ENCODE data around the gene CYYR1. TPM values are rescaled to one million over a fixed set of nuclear protein-coding genes. Genes with fewer than 3 reads are reported as not detected.

Gene CYYR1
- total and polyA plus RNA-seq, 2 experiments from 2014 or later, result 0.19 TPM; not detected in 1

GRCh38 chr21:26443867-26444266 lies 129.2 kb downstream of the CYYR1 start:
- Histone ChIP-seq H3K79me2 (ENCODE audit: insufficient read depth) (no peaks in the 10 kb centered on the region), H3K4me3 (no peak overlapping the region), H3K27me3 (replicated peaks; ENCODE audit: insufficient read depth) (no peaks in the 10 kb centered on the region), H3K9ac (no peak overlapping the region), H3K36me3 (ENCODE audit: low read depth) (no peaks in the 10 kb centered on the region), H3F3A (ENCODE audit: insufficient read depth) (peaks cover 43% of the 10 kb centered on the region), H3K4me1 (ENCODE audit: insufficient read depth) (peaks cover 51% of the 10 kb centered on the region), H3K9me2 (ENCODE audit: insufficient read depth) (no peaks in the 10 kb centered on the region), H3K4me2 (ENCODE audit: unreplicated experiment) (peak overlapping the region; percentile 21), H3K9me3 (ENCODE audit: low read depth) (no peaks in the 10 kb centered on the region), H4K20me1 (ENCODE audit: insufficient read depth) (no peaks in the 10 kb centered on the region), H2AFZ (no peak overlapping the region), H3K27ac (no peak overlapping the region)
- DNase-seq, result peak; percentile 72
- 89 to 96% methylated on average over 1 of the region's 1 CpG for WGBS, 2 experiments (ENCODE audit: low coverage in 1 of 2, low lambda C conversion rate in 2 of 2, missing lambda C conversion rate in 2 of 2)
- in situ Hi-C loops (cut with MboI), result no loop called here
- TF ChIP-seq EZH2 (IDR thresholded peaks at IDR 0.05; ENCODE audit: insufficient read depth, poor library complexity, severe bottlenecking) (no peak), EZH2phosphoT487 (IDR thresholded peaks at IDR 0.05; ENCODE audit: insufficient read depth, low read depth) (no peak)

DNA sequence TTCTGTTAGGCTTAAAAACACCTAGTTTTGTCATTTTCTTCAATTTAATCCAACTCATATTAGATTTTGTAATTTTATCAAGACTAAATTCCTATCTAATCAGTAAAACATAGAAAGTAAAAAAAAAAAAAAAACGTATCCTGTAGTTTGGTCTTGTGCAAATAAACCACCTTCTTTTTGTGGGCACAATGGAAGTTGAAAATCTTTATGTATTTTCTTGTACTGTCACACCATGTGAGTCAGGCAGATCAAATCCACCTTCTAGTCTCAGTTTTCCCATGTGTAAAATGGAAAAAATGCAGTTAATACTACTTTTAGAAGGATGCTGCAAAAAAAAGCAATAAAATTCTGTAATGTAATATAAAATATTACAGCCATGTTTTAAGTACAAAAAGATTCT lies 129.8 kb downstream of the CYYR1 start:
- in situ Hi-C loops (cut with MboI), result no loop called here
- Histone ChIP-seq H3K36me3 (ENCODE audit: low read depth) (no peaks in the 10 kb centered on the region), H3K27ac (no peak overlapping the region), H3K4me1 (ENCODE audit: insufficient read depth) (peaks cover 45% of the 10 kb centered on the region), H3K9me2 (ENCODE audit: insufficient read depth) (no peaks in the 10 kb centered on the region), H3K9me3 (ENCODE audit: low read depth) (no peaks in the 10 kb centered on the region), H3K9ac (no peak overlapping the region), H4K20me1 (ENCODE audit: insufficient read depth) (no peaks in the 10 kb centered on the region), H3K27me3 (replicated peaks; ENCODE audit: insufficient read depth) (no peaks in the 10 kb centered on the region), H3K4me3 (no peak overlapping the region), H2AFZ (no peak overlapping the region), H3K4me2 (ENCODE audit: unreplicated experiment) (no peak overlapping the region), H3F3A (ENCODE audit: insufficient read depth) (peaks cover 38% of the 10 kb centered on the region), H3K79me2 (ENCODE audit: insufficient read depth) (no peaks in the 10 kb centered on the region)
- 50 to 77% methylated on average over 1 of the region's 1 CpG for WGBS, 2 experiments (ENCODE audit: low coverage in 1 of 2, low lambda C conversion rate in 2 of 2, missing lambda C conversion rate in 2 of 2)
- TF ChIP-seq EZH2phosphoT487 (IDR thresholded peaks at IDR 0.05; ENCODE audit: insufficient read depth, low read depth), result no peak
- DNase-seq, result no peak

- Histone ChIP-seq H3K4me1 (ENCODE audit: insufficient read depth) (peaks cover 29% of the 10 kb centered on the region), H3K4me3 (no peak overlapping the region), H3K9me3 (ENCODE audit: low read depth) (no peaks in the 10 kb centered on the region), H3K27ac (no peak overlapping the region), H2AFZ (no peak overlapping the region), H3K4me2 (ENCODE audit: unreplicated experiment) (no peak overlapping the region), H3F3A (ENCODE audit: insufficient read depth) (peaks cover 29% of the 10 kb centered on the region), H3K36me3 (ENCODE audit: low read depth) (no peaks in the 10 kb centered on the region), H3K79me2 (ENCODE audit: insufficient read depth) (no peaks in the 10 kb centered on the region), H3K27me3 (replicated peaks; ENCODE audit: insufficient read depth) (no peaks in the 10 kb centered on the region), H3K9ac (no peak overlapping the region), H4K20me1 (ENCODE audit: insufficient read depth) (no peaks in the 10 kb centered on the region), H3K9me2 (ENCODE audit: insufficient read depth) (no peaks in the 10 kb centered on the region)
- TF ChIP-seq EZH2 (IDR thresholded peaks at IDR 0.05; ENCODE audit: insufficient read depth, poor library complexity, severe bottlenecking), result no peak
- no peak for TF ChIP-seq EZH2phosphoT487 (IDR thresholded peaks at IDR 0.05; ENCODE audit: insufficient read depth, low read depth)
- no peak for DNase-seq
- 83 to 84% methylated on average over 2 of the region's 2 CpGs for WGBS, 2 experiments (ENCODE audit: low coverage in 1 of 2, low lambda C conversion rate in 2 of 2, missing lambda C conversion rate in 2 of 2)
- in situ Hi-C loops (cut with MboI), result no loop called here
Observed at GRCh38 chr21:26441149-26441548, 131.9 kb downstream of the CYYR1 start.

DNA sequence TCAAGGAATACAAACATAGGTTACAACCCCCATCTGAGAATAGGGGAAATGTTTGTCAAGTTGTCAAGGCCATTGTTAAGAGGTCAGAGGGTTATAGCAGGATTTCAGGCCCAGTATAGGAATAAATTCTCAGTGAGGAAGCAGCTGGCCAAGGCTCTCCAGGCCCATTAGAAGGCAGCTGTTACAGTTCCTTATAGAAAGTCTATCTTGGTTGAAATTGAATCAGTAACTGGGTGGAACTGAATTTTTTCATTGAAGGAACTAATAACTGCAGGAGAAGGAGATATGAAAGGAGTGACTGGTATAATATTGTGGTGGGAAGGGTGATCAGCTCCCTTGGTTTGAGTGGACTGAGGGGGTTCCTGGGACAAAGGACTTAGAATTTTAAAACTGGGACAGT lies 134.1 kb downstream of the CYYR1 start:
- H3K36me3 ChIP-seq (ENCODE audit: low read depth), result no peaks in the 10 kb centered on the region
- no peak overlapping the region for H3K9ac ChIP-seq
- H3K79me2 ChIP-seq (ENCODE audit: insufficient read depth), result no peaks in the 10 kb centered on the region
- no peak overlapping the region for H2AFZ ChIP-seq
- no peak overlapping the region for H3K4me2 ChIP-seq (ENCODE audit: unreplicated experiment)
- no peak overlapping the region for H3K4me3 ChIP-seq
- H3K4me1 ChIP-seq (ENCODE audit: insufficient read depth), result peaks cover 8% of the 10 kb centered on the region
- H4K20me1 ChIP-seq (ENCODE audit: insufficient read depth), result no peaks in the 10 kb centered on the region
- no peaks in the 10 kb centered on the region for H3K27me3 ChIP-seq (replicated peaks; ENCODE audit: insufficient read depth)
- no peak for DNase-seq
- no peak overlapping the region for H3K27ac ChIP-seq
- H3K9me3 ChIP-seq (ENCODE audit: low read depth), result no peaks in the 10 kb centered on the region
- H3K9me2 ChIP-seq (ENCODE audit: insufficient read depth), result no peaks in the 10 kb centered on the region
- H3F3A ChIP-seq (ENCODE audit: insufficient read depth), result peaks cover 7% of the 10 kb centered on the region; the same call in 1 of the 2 replicates
- no peak for TF ChIP-seq EZH2phosphoT487 (IDR thresholded peaks at IDR 0.05; ENCODE audit: insufficient read depth, low read depth)
- TF ChIP-seq EZH2 (IDR thresholded peaks at IDR 0.05; ENCODE audit: insufficient read depth, poor library complexity, severe bottlenecking), result no peak
- in situ Hi-C loops (cut with MboI), result no loop called here

DNA sequence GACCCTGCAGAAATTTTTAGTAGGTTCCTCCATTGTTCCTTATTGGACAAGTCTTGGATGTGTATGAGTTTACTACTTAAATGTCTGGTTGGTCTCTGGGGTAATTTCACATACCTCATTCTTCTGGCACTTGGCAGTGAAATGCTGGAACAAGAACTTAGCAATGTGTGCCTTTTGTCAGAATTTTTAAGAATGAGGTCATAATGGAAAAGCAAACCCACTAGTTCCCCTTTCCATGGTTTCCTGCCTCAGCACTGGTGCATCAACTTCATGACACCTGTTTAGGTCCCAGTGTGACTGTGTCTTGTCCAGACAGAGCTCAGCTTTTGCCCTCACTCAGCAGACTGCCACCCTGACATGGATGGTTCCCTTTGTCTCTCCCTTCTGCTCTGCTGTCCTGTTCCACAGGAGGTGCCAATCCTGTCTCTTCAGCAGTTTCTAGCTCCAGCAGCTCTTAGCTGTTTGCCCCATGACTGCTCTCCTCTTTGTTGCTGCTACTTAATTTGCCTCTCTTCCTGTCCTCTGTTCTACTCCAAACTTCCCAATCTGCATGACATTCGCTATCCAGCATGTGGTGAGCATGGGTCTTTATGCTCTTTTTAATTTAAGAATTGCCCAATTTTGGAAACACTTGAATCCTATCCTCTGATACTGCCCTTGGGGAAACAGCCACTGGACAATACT lies 135.6 kb downstream of the CYYR1 start:
- TF ChIP-seq EZH2phosphoT487 (IDR thresholded peaks at IDR 0.05; ENCODE audit: insufficient read depth, low read depth), result no peak
- no peak for TF ChIP-seq EZH2 (IDR thresholded peaks at IDR 0.05; ENCODE audit: insufficient read depth, poor library complexity, severe bottlenecking)

More for the DNA sequence above, 135.6 kb downstream of the CYYR1 start:
- Histone ChIP-seq H3K4me3 (no peak overlapping the region), H3K27ac (no peak overlapping the region), H3K9me2 (ENCODE audit: insufficient read depth) (no peaks in the 10 kb centered on the region), H3K4me1 (ENCODE audit: insufficient read depth) (no peaks in the 10 kb centered on the region; the same call in 1 of the 2 replicates), H3K4me2 (ENCODE audit: unreplicated experiment) (no peak overlapping the region), H2AFZ (no peak overlapping the region), H3K9me3 (ENCODE audit: low read depth) (no peaks in the 10 kb centered on the region), H3K36me3 (ENCODE audit: low read depth) (no peaks in the 10 kb centered on the region), H4K20me1 (ENCODE audit: insufficient read depth) (no peaks in the 10 kb centered on the region), H3K9ac (no peak overlapping the region), H3K27me3 (replicated peaks; ENCODE audit: insufficient read depth) (no peaks in the 10 kb centered on the region), H3K79me2 (ENCODE audit: insufficient read depth) (no peaks in the 10 kb centered on the region), H3F3A (ENCODE audit: insufficient read depth) (no peaks in the 10 kb centered on the region)
- in situ Hi-C loops (cut with MboI), result no loop called here
- DNase-seq, result peak; percentile 51
- 55% methylated on average over 1 of the region's 1 CpG for WGBS, 2 experiments (ENCODE audit: low coverage in 1 of 2, low lambda C conversion rate in 2 of 2, missing lambda C conversion rate in 2 of 2)
